Hepatocyte (in vitro differentiated cells): ENCODE data around the gene SHANK3. TPM values are rescaled to one million over a fixed set of nuclear protein-coding genes. Genes with fewer than 3 reads are reported as not detected.
A peak's percentile ranks its signal among the peaks of the same experiment; 100 is the strongest.

Source experiments
- DNase-seq: peaks from one replicate; pipeline ENCODE4 v3.0.0-alpha.2; 2016; ENCODE audit warnings: low spot score
- H2AFZ ChIP-seq: fragments of 200-600 bp; sonication (generic); 2 replicates; pipeline ENCODE4 v1.6.0; 2016; ENCODE audit warnings: antibody characterized with exemption, mild to moderate bottlenecking
- H3K27ac ChIP-seq: fragments of 200-600 bp; sonication (generic); 2 replicates; pipeline ENCODE4 v1.5.1; 2016; ENCODE audit warnings: mild to moderate bottlenecking
- H3K27me3 ChIP-seq: fragments of 200-600 bp; sonication (generic); 2 replicates; pipeline ENCODE4 v1.6.1; 2016
- H3K36me3 ChIP-seq: fragments of 200-600 bp; sonication (generic); replicated peaks from 2 replicates; pipeline ENCODE4 v1.5.1; 2016; ENCODE audit warnings: low read depth; ENCODE audit not compliant: insufficient read depth
- H3K4me1 ChIP-seq: fragments of 200-600 bp; sonication (generic); 2 replicates; pipeline ENCODE4 v1.5.1; 2016; ENCODE audit warnings: mild to moderate bottlenecking, moderate library complexity; ENCODE audit not compliant: insufficient read depth
- H3K4me2 ChIP-seq: fragments of 200-600 bp; sonication (generic); 2 replicates; pipeline ENCODE4 v1.6.0; 2016
- H3K4me3 ChIP-seq: fragments of 200-600 bp; sonication (generic); 2 replicates; pipeline ENCODE4 v1.5.1; 2016; ENCODE audit warnings: mild to moderate bottlenecking
- H3K79me2 ChIP-seq: fragments of 200-600 bp; sonication (generic); 2 replicates; pipeline ENCODE4 v1.6.0; 2017; ENCODE audit warnings: mild to moderate bottlenecking
- H3K9me2 ChIP-seq: fragments of 200-600 bp; sonication (generic); replicated peaks from 2 replicates; pipeline ENCODE4 v1.6.0; 2017; ENCODE audit warnings: mild to moderate bottlenecking; ENCODE audit not compliant: insufficient read depth
- H3K9me3 ChIP-seq: fragments of 200-600 bp; sonication (generic); 2 replicates; pipeline ENCODE4 v1.5.1; 2016; ENCODE audit warnings: low read depth, mild to moderate bottlenecking
- H4K20me1 ChIP-seq: fragments of 200-600 bp; sonication (generic); 2 replicates; pipeline ENCODE4 v1.6.0; 2016; ENCODE audit warnings: mild to moderate bottlenecking; ENCODE audit not compliant: insufficient read depth, poor library complexity, severe bottlenecking
- CTCF ChIP-seq: fragments of 200-600 bp; sonication (generic); IDR thresholded peaks from 2 replicates; pipeline ENCODE4 v1.5.1; 2016; ENCODE audit warnings: antibody characterized with exemption, mild to moderate bottlenecking; ENCODE audit not compliant: poor library complexity
- EZH2 ChIP-seq: fragments of 200-600 bp; sonication (generic); IDR thresholded peaks from 2 replicates; pipeline ENCODE4 v1.6.1; 2016; ENCODE audit warnings: antibody characterized with exemption, mild to moderate bottlenecking, borderline replicate concordance
- EZH2phosphoT487 ChIP-seq: fragments of 200-600 bp; sonication (generic); IDR thresholded peaks from one replicate; pipeline ENCODE4 v1.6.1; 2018; ENCODE audit warnings: antibody characterized with exemption, mild to moderate bottlenecking, low read depth, moderate library complexity; ENCODE audit not compliant: unreplicated experiment, severe bottlenecking
- WGBS: methylation state at CpG from one replicate; pipeline ENCODE4 v1.1.6; 2016; ENCODE audit warnings: low lambda C conversion rate; ENCODE audit errors: missing lambda C conversion rate; 5-methylcytosine and 5-hydroxymethylcytosine counted together
- polyA plus RNA-seq: library from polyadenylated mRNA; unstranded; fragments of >200 nt; fragmentation: Nextera tagmentation; extraction: Ambion mirVana; gene quantifications from 2 replicates; pipeline ENCODE4 v1.2.1, GENCODE V29; 2016
- total RNA-seq: library from RNA; depleted of rRNA; stranded (reverse); fragments of >200 nt; gene quantifications from 2 replicates; pipeline ENCODE4 v1.2.3, GENCODE V29; 2014

Gene SHANK3
- total and polyA plus RNA-seq, 2 experiments from 2014 or later = 1.9 to 2.9 TPM

DNA sequence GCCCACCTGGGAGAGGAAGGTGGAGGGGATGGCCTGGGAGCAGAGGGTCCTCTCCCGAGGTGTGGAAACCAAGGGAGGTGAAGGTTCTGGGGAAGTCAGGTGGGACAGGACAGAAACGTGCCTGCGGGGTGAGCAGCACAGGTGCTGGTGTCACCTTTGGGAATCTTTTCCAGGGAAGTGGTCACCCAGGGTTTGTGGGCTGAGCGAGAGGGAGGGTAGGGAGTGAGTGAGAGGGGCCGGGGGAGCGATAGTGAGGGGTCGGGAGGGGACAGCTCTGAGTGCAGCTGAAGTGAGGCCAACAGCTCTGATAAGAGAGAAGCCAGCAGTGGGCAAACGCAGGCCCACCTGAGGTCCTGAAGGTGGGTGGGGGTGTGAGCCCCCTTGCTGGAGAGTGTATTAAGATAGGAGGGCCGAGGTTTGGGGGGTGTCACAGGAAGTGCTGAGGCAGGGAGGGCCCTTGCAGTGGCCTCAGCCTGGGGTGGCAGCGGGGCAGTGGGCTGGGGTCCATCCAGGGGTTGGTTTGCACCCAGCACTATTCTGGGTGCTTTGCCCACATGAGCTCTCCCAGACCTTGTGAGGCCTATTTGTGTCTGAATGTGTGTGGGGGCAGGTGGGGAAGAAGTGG lies 1.6 kb upstream of the SHANK3 start:
- Histone ChIP-seq H3K4me1 (no peaks in the 10 kb centered on the region), H3K9me2 (no peaks in the 10 kb centered on the region), H3K27me3 (peaks cover 14% of the 10 kb centered on the region), H3K36me3 (no peaks in the 10 kb centered on the region), H4K20me1 (no peaks in the 10 kb centered on the region), H3K79me2 (no peaks in the 10 kb centered on the region), H3K9me3 (no peaks in the 10 kb centered on the region), H3K4me2 (no peak overlapping the region), H2AFZ (no peak overlapping the region), H3K27ac (no peak overlapping the region), H3K4me3 (no peak overlapping the region)
- TF ChIP-seq EZH2phosphoT487 (no peak), CTCF (no peak), EZH2 (no peak)
- 53% methylated on average over 10 of the region's 10 CpGs for WGBS
- DNase-seq = no peak

- Histone ChIP-seq H3K4me2 (no peak overlapping the region), H3K27me3 (peaks cover 14% of the 10 kb centered on the region), H2AFZ (no peak overlapping the region), H3K27ac (no peak overlapping the region), H4K20me1 (no peaks in the 10 kb centered on the region), H3K9me3 (no peaks in the 10 kb centered on the region), H3K9me2 (no peaks in the 10 kb centered on the region), H3K79me2 (no peaks in the 10 kb centered on the region), H3K4me1 (no peaks in the 10 kb centered on the region), H3K36me3 (no peaks in the 10 kb centered on the region), H3K4me3 (no peak overlapping the region)
- peak; percentile 3 for DNase-seq
- 93% methylated on average over 11 of the region's 11 CpGs for WGBS
- TF ChIP-seq CTCF (no peak), EZH2 (no peak), EZH2phosphoT487 (no peak)
Observed at GRCh38 chr22:50671641-50672040, 982 bp upstream of the SHANK3 start.

DNA sequence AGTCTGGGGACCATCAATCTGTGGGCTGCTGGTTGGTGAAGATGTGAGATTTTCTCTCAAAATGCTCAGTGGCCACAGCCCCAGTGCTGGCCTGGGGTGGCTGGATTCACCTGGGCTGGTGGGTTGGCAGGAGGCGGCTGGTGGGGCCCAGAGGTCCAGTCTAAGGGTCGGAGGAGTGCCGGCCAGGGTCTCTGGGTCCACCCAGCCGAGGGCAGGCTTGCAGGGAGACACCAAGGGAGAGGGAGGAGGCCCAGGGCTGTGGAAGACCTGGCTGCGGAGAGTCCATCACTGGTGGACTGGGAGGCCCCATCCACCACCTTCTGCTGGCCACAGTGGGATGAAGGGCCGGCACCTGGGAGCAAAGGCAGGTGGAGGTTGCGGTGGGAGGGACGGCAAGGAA lies 582 bp upstream of the SHANK3 start:
- TF ChIP-seq EZH2phosphoT487 (no peak), EZH2 (no peak), CTCF (no peak)
- Histone ChIP-seq H3K9me3 (no peaks in the 10 kb centered on the region), H3K4me2 (no peak overlapping the region), H3K4me1 (no peaks in the 10 kb centered on the region), H3K9me2 (no peaks in the 10 kb centered on the region), H3K79me2 (no peaks in the 10 kb centered on the region), H4K20me1 (no peaks in the 10 kb centered on the region), H3K4me3 (no peak overlapping the region), H2AFZ (no peak overlapping the region), H3K36me3 (no peaks in the 10 kb centered on the region), H3K27ac (no peak overlapping the region), H3K27me3 (peaks cover 14% of the 10 kb centered on the region)
- DNase-seq = peak; percentile 4
- WGBS = 95% methylated on average over 7 of the region's 8 CpGs
